GM12878 (cell line): ENCODE measurements around the gene ZNF691. TPM values are rescaled to one million over a fixed set of nuclear protein-coding genes. Genes with fewer than 3 reads are reported as not detected.
"Not testable (repeated sequence)": the region's sequence is repeated elsewhere in the genome, so short reads cannot be mapped to it uniquely, and the experiment has no call there.

ENCODE experiments used
- ATAC-seq: fragments of 200-7000 bp; cut with Tn5 transposase; 3 replicates; pipeline ENCODE4 v1.9.1; 2020; ENCODE audit warnings: mild to moderate bottlenecking, moderate library complexity
- BruUV-seq: library from RNA; stranded (reverse); fragments of 400-500 nt; replicated peaks from 2 replicates; lab custom pipeline; 2021; lab: Mats Ljungman, UMichigan
- CTCF ChIA-PET: fragments of 300-600 bp; sonication (Branson Sonifier 250); formaldehyde crosslinking; extraction: SDS; loops from one replicate; lab custom pipeline; 2021; ENCODE audit warnings: inconsistent platforms; lab: Yijun Ruan, JAX
- POLR2A ChIA-PET: fragments of 350-600 bp; formaldehyde crosslinking; extraction: SDS; loops from one replicate; lab custom pipeline; 2021; ENCODE audit warnings: inconsistent platforms; lab: Charles Lee
- RAD21 ChIA-PET: fragments of 300-600 bp; sonication (Branson Sonifier 250); formaldehyde crosslinking; loops from one replicate; lab custom pipeline; 2023; ENCODE audit warnings: antibody characterized with exemption; ENCODE audit not compliant: unreplicated experiment; lab: Charles Lee
- SMC1A ChIA-PET: fragments of 300-600 bp; sonication (Branson Sonifier 250); formaldehyde crosslinking; loops from one replicate; lab custom pipeline; 2023; ENCODE audit not compliant: unreplicated experiment, uncharacterized antibody; lab: Charles Lee
- DNase-seq: peaks from one replicate; pipeline ENCODE4 v3.0.0-alpha.2; 2011; ENCODE audit warnings: low read depth, low spot score
- FAIRE-seq: peaks from 3 replicates; lab custom pipeline; 2011; peaks lifted over from hg19 to GRCh38; lab: Jason Lieb, UNC
- H2AFZ ChIP-seq: 2 replicates; pipeline ENCODE4 v1.6.0; 2011; ENCODE audit warnings: low read depth, low read length, control low read depth; ENCODE audit not compliant: control insufficient read depth
- H3K27ac ChIP-seq: 2 replicates; pipeline ENCODE4 v1.5.1; 2011; ENCODE audit warnings: control low read depth; ENCODE audit not compliant: control insufficient read depth, insufficient read depth
- H3K27me3 ChIP-seq, 2 experiments: replicated peaks in 1 of 2; 2 replicates each; pipeline versions ENCODE4 v1.6.0 to v1.6.1; 2011; ENCODE audit warnings: low read length in 1 of 2; ENCODE audit not compliant: control insufficient read depth in 2 of 2, insufficient read depth in 2 of 2
- H3K36me3 ChIP-seq, 2 experiments: 2 replicates each; pipeline ENCODE4 v1.5.1; 2011; ENCODE audit warnings: low read length in 1 of 2; ENCODE audit not compliant: control insufficient read depth in 2 of 2, insufficient read depth in 2 of 2
- H3K4me1 ChIP-seq: 2 replicates; pipeline ENCODE4 v1.6.1; 2011; ENCODE audit warnings: mild to moderate bottlenecking, low read length, moderate library complexity, mixed read lengths; ENCODE audit not compliant: control insufficient read depth, insufficient read depth
- H3K4me2 ChIP-seq: 2 replicates; pipeline ENCODE4 v1.6.0; 2011; ENCODE audit warnings: control low read depth; ENCODE audit not compliant: control insufficient read depth, insufficient read depth
- H3K4me3 ChIP-seq: fragments of 200-600 bp; sonication (generic); 2 replicates; pipeline ENCODE4 v1.5.1; 2016
- H3K79me2 ChIP-seq: 2 replicates; pipeline ENCODE4 v1.6.0; 2011; ENCODE audit warnings: low read length; ENCODE audit not compliant: control insufficient read depth, insufficient read depth
- H3K9ac ChIP-seq: 2 replicates; pipeline ENCODE4 v1.8.0; 2011; ENCODE audit warnings: low read length, control low read depth, mixed read lengths; ENCODE audit not compliant: control insufficient read depth, insufficient read depth
- H3K9me3 ChIP-seq: replicated peaks from 3 replicates; pipeline ENCODE4 v1.5.1; 2011; ENCODE audit warnings: mild to moderate bottlenecking, low read length; ENCODE audit not compliant: control insufficient read depth, insufficient read depth
- H4K20me1 ChIP-seq: 2 replicates; pipeline ENCODE4 v1.6.0; 2011; ENCODE audit not compliant: control insufficient read depth, insufficient read depth
- BCL11A ChIP-seq: IDR thresholded peaks from 2 replicates; pipeline ENCODE4 v1.6.1; 2011; ENCODE audit warnings: low read depth, low read length
- CBX3 ChIP-seq: fragments of 200-600 bp; sonication (generic); IDR thresholded peaks from 2 replicates; pipeline ENCODE4 v1.6.1; 2016; ENCODE audit warnings: low read depth, borderline replicate concordance
- CHD1 ChIP-seq: IDR thresholded peaks from 2 replicates; pipeline ENCODE4 v1.6.1; 2012; ENCODE audit warnings: low read depth, low read length, improper control_type of control experiment
- HDAC2 ChIP-seq: fragments of 200-600 bp; sonication (generic); IDR thresholded peaks from 2 replicates; pipeline ENCODE4 v1.6.1; 2017
- HDAC6 ChIP-seq: fragments of 200-600 bp; sonication (generic); IDR thresholded peaks from one replicate; pipeline ENCODE4 v1.8.0; 2017; ENCODE audit warnings: antibody characterized with exemption; ENCODE audit not compliant: unreplicated experiment
- NR2C2 ChIP-seq: IDR thresholded peaks from 2 replicates; pipeline ENCODE4 v1.6.1; 2011; ENCODE audit warnings: borderline replicate concordance, low read depth; ENCODE audit not compliant: control insufficient read depth, insufficient read length
- SMARCA5 ChIP-seq: fragments of 450-650 bp; IDR thresholded peaks from 2 replicates; pipeline ENCODE4 v1.6.1; 2017; ENCODE audit warnings: mild to moderate bottlenecking
- TCF12 ChIP-seq: IDR thresholded peaks from 2 replicates; pipeline ENCODE4 v1.6.1; 2011; ENCODE audit warnings: low read depth, mild to moderate bottlenecking, low read length
- WGBS: methylation state at CpG from one replicate; pipeline ENCODE4 v1.1.6; 2016; ENCODE audit warnings: low lambda C conversion rate; ENCODE audit not compliant: insufficient replicate concordance, insufficient coverage; ENCODE audit errors: missing lambda C conversion rate; 5-methylcytosine and 5-hydroxymethylcytosine counted together
- in situ Hi-C: fragments of 300-500 bp; cut with MboI; formaldehyde crosslinking; loops from 9 replicates; pipeline ENCODE4 v1.14.3; 2018; ENCODE audit warnings: mixed read lengths
- intact Hi-C: fragments of 100-400 bp; cut with micrococcal nuclease; formaldehyde crosslinking; loops from one replicate; pipeline ENCODE4 v1.14.2; 2022; ENCODE audit not compliant: unreplicated experiment
- polyA plus RNA-seq, 11 experiments: library from polyadenylated mRNA; depleted of rRNA in 4 of 11; unstranded in 6 of 11; stranded (reverse) in 5 of 11; fragments of >200 nt; fragmentation: Nextera tagmentation in 4 of 11; fragmentation: Illumina TruSeq in 1 of 11; extraction: Ambion mirVana in 4 of 11; extraction: Trizol in 1 of 11; gene quantifications; 1 replicate in 1 of 11; 2 replicates in 10 of 11; pipeline versions ENCODE4 v1.2.1 to v1.2.3, GENCODE V29; 2011 to 2016; ENCODE audit warnings: inconsistent platforms in 2 of 11, missing spikeins in 2 of 11, low read depth in 1 of 11
- total RNA-seq, 4 experiments: library from RNA; depleted of rRNA in 3 of 4; stranded (reverse); fragments of >200 nt in 3 of 4; fragmentation: Illumina TruSeq in 1 of 4; extraction: Trizol in 1 of 4; gene quantifications; 2 replicates each; pipeline versions ENCODE4 v1.2.1 to v1.2.3, GENCODE V29; 2013 to 2021
- TF ChIP-seq, protein P1 (sequence below): fragments of 450-650 bp; IDR thresholded peaks from 2 replicates; pipeline ENCODE4 v1.6.1; 2017; ENCODE audit warnings: mild to moderate bottlenecking, moderate library complexity

Gene ZNF691
- total and polyA plus RNA-seq, 10 of the 15 experiments (the other 5 are each of a cell fraction or from before 2014, with no cell fraction given), result 8.5 to 16.2 (median 12.2) TPM

DNA sequence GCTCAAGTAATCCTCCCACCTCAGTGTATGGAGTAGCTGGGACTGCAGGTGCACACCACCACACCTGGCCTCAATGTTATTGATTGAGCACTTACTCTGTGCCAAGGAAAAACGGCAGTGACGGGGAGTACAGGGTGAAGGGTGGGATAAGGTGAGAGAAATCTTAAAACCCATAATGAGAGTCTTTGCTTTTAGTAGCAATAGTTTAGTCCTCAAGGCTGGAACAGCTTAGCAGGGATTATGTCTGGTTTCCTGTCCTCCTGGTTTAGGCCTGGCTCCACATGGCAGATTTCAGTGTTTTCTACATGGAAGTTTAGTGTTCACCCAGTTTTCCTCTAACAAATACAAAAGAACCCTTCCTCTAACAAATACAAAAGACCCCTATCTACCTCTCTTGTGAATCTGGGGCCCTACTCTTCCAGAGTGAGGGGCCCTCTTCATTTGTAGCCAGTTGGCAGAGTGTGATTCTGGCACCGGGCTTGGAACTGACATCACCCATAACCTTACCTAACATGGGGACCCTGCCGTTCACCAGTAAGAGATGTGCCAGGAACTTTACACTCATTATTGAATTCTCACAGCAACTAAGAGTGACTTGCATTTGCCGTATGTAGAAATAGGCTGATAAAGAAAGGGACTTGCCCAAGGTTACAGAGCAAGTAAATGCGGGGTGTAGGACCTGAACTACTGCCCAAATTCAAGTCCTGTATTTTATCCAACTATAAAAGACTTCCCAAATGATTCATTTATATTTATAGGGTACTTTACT, 6.9 kb downstream of the ZNF691 start (continued):
- TF ChIP-seq, protein P1, sequence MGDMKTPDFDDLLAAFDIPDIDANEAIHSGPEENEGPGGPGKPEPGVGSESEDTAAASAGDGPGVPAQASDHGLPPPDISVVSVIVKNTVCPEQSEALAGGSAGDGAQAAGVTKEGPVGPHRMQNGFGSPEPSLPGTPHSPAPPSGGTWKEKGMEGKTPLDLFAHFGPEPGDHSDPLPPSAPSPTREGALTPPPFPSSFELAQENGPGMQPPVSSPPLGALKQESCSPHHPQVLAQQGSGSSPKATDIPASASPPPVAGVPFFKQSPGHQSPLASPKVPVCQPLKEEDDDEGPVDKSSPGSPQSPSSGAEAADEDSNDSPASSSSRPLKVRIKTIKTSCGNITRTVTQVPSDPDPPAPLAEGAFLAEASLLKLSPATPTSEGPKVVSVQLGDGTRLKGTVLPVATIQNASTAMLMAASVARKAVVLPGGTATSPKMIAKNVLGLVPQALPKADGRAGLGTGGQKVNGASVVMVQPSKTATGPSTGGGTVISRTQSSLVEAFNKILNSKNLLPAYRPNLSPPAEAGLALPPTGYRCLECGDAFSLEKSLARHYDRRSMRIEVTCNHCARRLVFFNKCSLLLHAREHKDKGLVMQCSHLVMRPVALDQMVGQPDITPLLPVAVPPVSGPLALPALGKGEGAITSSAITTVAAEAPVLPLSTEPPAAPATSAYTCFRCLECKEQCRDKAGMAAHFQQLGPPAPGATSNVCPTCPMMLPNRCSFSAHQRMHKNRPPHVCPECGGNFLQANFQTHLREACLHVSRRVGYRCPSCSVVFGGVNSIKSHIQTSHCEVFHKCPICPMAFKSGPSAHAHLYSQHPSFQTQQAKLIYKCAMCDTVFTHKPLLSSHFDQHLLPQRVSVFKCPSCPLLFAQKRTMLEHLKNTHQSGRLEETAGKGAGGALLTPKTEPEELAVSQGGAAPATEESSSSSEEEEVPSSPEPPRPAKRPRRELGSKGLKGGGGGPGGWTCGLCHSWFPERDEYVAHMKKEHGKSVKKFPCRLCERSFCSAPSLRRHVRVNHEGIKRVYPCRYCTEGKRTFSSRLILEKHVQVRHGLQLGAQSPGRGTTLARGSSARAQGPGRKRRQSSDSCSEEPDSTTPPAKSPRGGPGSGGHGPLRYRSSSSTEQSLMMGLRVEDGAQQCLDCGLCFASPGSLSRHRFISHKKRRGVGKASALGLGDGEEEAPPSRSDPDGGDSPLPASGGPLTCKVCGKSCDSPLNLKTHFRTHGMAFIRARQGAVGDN, result no peak
- TF ChIP-seq HDAC2 (no peak), TCF12 (no peak), HDAC6 (no peak), SMARCA5 (no peak), CHD1 (no peak), NR2C2 (no peak), CBX3 (no peak), BCL11A (no peak)
- TF ChIP-seq, all 136 proteins: peak for 0

GRCh38 chr1:42856554-42856953, 10.1 kb downstream of the ZNF691 start:
- H3K4me3 ChIP-seq, H3K36me3 ChIP-seq, RAD21 ChIA-PET, FAIRE-seq, H3K9ac ChIP-seq, H3K9me3 ChIP-seq, POLR2A ChIA-PET, H3K79me2 ChIP-seq, H3K4me2 ChIP-seq, BruUV-seq, in situ Hi-C loops, intact Hi-C loops, ATAC-seq, H3K27me3 ChIP-seq, H3K27ac ChIP-seq, H2AFZ ChIP-seq, H3K4me1 ChIP-seq, DNase-seq, H4K20me1 ChIP-seq: not testable (repeated sequence)
- SMC1A ChIA-PET, result interaction anchor here (0.7 kb wide), 1 partner anchor 67 kb away, joined by 3 read pairs; no protein-coding TSS in a partner anchor
- CTCF ChIA-PET, result interaction anchor here (1.1 kb wide), 1 partner anchor 9 kb away, joined by 3 read pairs; no protein-coding TSS in a partner anchor
- 97% methylated on average over 3 of the region's 3 CpGs for WGBS

DNA sequence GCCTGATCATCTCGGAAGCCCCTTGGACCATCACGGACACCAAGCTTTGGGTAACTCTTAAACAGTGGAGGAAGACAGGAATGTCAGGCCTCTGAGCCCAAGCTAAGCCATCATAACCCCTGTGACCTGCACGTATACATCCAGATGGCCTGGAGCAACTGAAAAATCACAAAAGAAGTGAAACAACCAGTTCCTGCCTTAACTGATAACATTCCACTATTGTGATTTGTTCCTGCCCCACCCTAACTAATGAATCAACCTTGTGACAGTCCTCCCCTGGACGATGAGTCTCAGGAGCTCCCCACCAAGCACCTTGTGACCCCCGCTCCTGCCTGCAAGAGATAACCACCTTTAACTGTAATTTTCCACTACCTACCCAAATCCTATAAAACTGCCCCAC, 13.0 kb downstream of the ZNF691 start:
- POLR2A ChIA-PET, DNase-seq, H3K9ac ChIP-seq, intact Hi-C loops, H3K79me2 ChIP-seq, CTCF ChIA-PET, FAIRE-seq, H3K4me3 ChIP-seq, H3K4me2 ChIP-seq, H3K27me3 ChIP-seq, H2AFZ ChIP-seq, in situ Hi-C loops, BruUV-seq, H3K9me3 ChIP-seq, SMC1A ChIA-PET, H3K4me1 ChIP-seq, RAD21 ChIA-PET, H3K27ac ChIP-seq, H4K20me1 ChIP-seq, H3K36me3 ChIP-seq, ATAC-seq: not testable (repeated sequence)
- 89% methylated on average over 5 of the region's 5 CpGs for WGBS
